ENCODE results near the gene CENPT. TPM values are rescaled to one million over a fixed set of nuclear protein-coding genes. Genes with fewer than 3 reads are reported as not detected.

CENPT gene
- total RNA-seq, 1 experiment from 2014 or later = 60.9 TPM

- DNase-seq = no peak
- no peak overlapping the region for H2AFZ ChIP-seq (ENCODE audit: low read length)
- H3K79me2 ChIP-seq (ENCODE audit: insufficient read depth, low read length) = peaks cover 2% of the 10 kb centered on the region; the same call in 1 of the 2 replicates
- no peak overlapping the region for H2BK120ac ChIP-seq (ENCODE audit: low read depth, low read length, poor library complexity, severe bottlenecking)
- H3K27ac ChIP-seq (ENCODE audit: insufficient read length, low read depth, low read length) = no peak overlapping the region
- H3K14ac ChIP-seq (ENCODE audit: insufficient read depth, low read length) = no peak overlapping the region
- H3K27me3 ChIP-seq (ENCODE audit: insufficient read depth, low read length) = no peaks in the 10 kb centered on the region
- no peak overlapping the region for H2BK15ac ChIP-seq (ENCODE audit: low read depth, low read length)
- H4K20me1 ChIP-seq (ENCODE audit: control insufficient read depth, insufficient read depth, insufficient read length) = no peaks in the 10 kb centered on the region
- H3K36me3 Mint-ChIP-seq (ENCODE audit: insufficient read depth in 1 of 3, low read depth in 3 of 3) = peaks cover 14 to 65% (median 51%) of the 10 kb centered on the region in 3 experiments
- no peak overlapping the region for H2BK5ac ChIP-seq (ENCODE audit: insufficient read length, low read length)
- H3K18ac ChIP-seq (ENCODE audit: insufficient read length, low read depth, low read length) = no peak overlapping the region
- no peak overlapping the region for H3K4me3 Mint-ChIP-seq
- H4K8ac ChIP-seq (replicated peaks; ENCODE audit: insufficient read length, low read depth, low read length) = no peak overlapping the region
- H3K4me1 ChIP-seq (ENCODE audit: insufficient read depth, low read length) = 0 out of 2 replicates have a peak, but pooled peaks cover 2% of the 10 kb centered on the region
- no peak overlapping the region for H4K91ac ChIP-seq (ENCODE audit: insufficient read length, low read depth, low read length)
- H3K27me3 Mint-ChIP-seq (ENCODE audit: low read depth) = no peaks in the 10 kb centered on the region
- H4K5ac ChIP-seq (ENCODE audit: insufficient read length, low read depth, low read length) = no peak overlapping the region
- no peak overlapping the region for H3K4me2 ChIP-seq (ENCODE audit: insufficient read depth, insufficient read length, low read length)
- no CpG with 5 or more reads among the region's 7 CpGs for WGBS (ENCODE audit: extremely low coverage, insufficient read length, low lambda C conversion rate)
- peaks cover under 1% of the 10 kb centered on the region for H3K23me2 ChIP-seq (ENCODE audit: insufficient read length, low read depth, low read length, poor library complexity, severe bottlenecking)
- H2BK20ac ChIP-seq (ENCODE audit: low read depth, low read length, poor library complexity, severe bottlenecking) = no peak overlapping the region
- H3T11ph ChIP-seq (ENCODE audit: low read length) = no peak overlapping the region
- no peak overlapping the region for H3K4ac ChIP-seq (ENCODE audit: low read depth, low read length)
- H3K23ac ChIP-seq (ENCODE audit: insufficient read length, low read depth, low read length) = no peak overlapping the region
- H3K9me3 Mint-ChIP-seq = no peaks in the 10 kb centered on the region
- H3K27ac Mint-ChIP-seq = peak overlapping the region; percentile 4 to 86 (median 83); a peak in 5 of 7 replicates
- no peak overlapping the region for H2AK5ac ChIP-seq (ENCODE audit: insufficient read length, low read length)
- no peak overlapping the region for H3K9ac ChIP-seq (ENCODE audit: extremely low read depth, insufficient read length, low read length)
- H3K56ac ChIP-seq (ENCODE audit: insufficient read length, low read depth, low read length) = no peak overlapping the region
- H3K79me1 ChIP-seq (ENCODE audit: insufficient read depth, low read depth, low read length, poor library complexity, severe bottlenecking) = peaks cover 8% of the 10 kb centered on the region
- H2BK12ac ChIP-seq (ENCODE audit: insufficient read length, low read depth, low read length) = no peak overlapping the region
- no peaks in the 10 kb centered on the region for H3K9me3 ChIP-seq (ENCODE audit: control insufficient read depth, low read depth, low read length)
- H3K4me1 Mint-ChIP-seq = peaks cover 7% of the 10 kb centered on the region in 2 experiments
- TF ChIP-seq CTCF (conservative IDR thresholded peaks at IDR 0.05) = no peak
Observed at GRCh38 chr16:67800338-67800926, 47.1 kb downstream of the CENPT start.
